CD8-positive, alpha-beta memory T cell (primary cell): ENCODE measurements around the gene PROM1. TPM values are rescaled to one million over a fixed set of nuclear protein-coding genes. Genes with fewer than 3 reads are reported as not detected.

Experiments used
- CTCF ChIA-PET: fragments of 350-600 bp; sonication (Branson Sonifier 250); formaldehyde crosslinking; loops from one replicate; lab custom pipeline; 2021; ENCODE audit warnings: antibody characterized with exemption; lab: Charles Lee
- POLR2A ChIA-PET: fragments of 350-600 bp; sonication (Branson Sonifier 250); formaldehyde crosslinking; loops from one replicate; lab custom pipeline; 2021; ENCODE audit warnings: antibody characterized with exemption; lab: Charles Lee
- DNase-seq, 5 donors: peaks; one replicate each; pipeline versions ENCODE4 v3.0.0 to v3.0.0-alpha.2; 2020 to 2022; ENCODE audit warnings: mixed read lengths in 1 of 5
- H3K27ac ChIP-seq: one replicate; pipeline ENCODE4 v1.7.0; 2013; ENCODE audit warnings: low read depth, mild to moderate bottlenecking, low read length, moderate library complexity
- H3K27me3 ChIP-seq: 2 replicates; pipeline ENCODE4 v1.7.0; 2013; ENCODE audit warnings: low read length, mild to moderate bottlenecking; ENCODE audit not compliant: insufficient read depth, poor library complexity, severe bottlenecking
- H3K36me3 ChIP-seq: 2 replicates; pipeline ENCODE4 v1.7.0; 2013; ENCODE audit warnings: mild to moderate bottlenecking, low read length, moderate library complexity; ENCODE audit not compliant: insufficient read depth
- H3K4me1 ChIP-seq: 2 replicates; pipeline ENCODE4 v1.7.0; 2013; ENCODE audit warnings: mild to moderate bottlenecking, low read length, moderate library complexity; ENCODE audit not compliant: insufficient read depth
- H3K4me3 ChIP-seq: 2 replicates; pipeline ENCODE4 v1.7.0; 2013; ENCODE audit warnings: mild to moderate bottlenecking, low read length
- H3K9me3 ChIP-seq: 2 replicates; pipeline ENCODE4 v1.7.0; 2013; ENCODE audit warnings: mild to moderate bottlenecking, low read length
- H3K27ac Mint-ChIP-seq, 8 donors: one replicate each; pipeline ENCODE4 v1.8.0; 2020 to 2021; ENCODE audit warnings: mixed read lengths in 8 of 8, mild to moderate bottlenecking in 6 of 8, inconsistent platforms in 3 of 8, moderate library complexity in 3 of 8
- H3K27me3 Mint-ChIP-seq, 2 donors: one replicate each; pipeline ENCODE4 v1.8.0; 2020 to 2021; ENCODE audit warnings: mixed read lengths in 2 of 2, mild to moderate bottlenecking in 1 of 2, moderate library complexity in 1 of 2
- H3K36me3 Mint-ChIP-seq, 3 donors: one replicate each; pipeline ENCODE4 v1.8.0; 2020 to 2021; ENCODE audit warnings: mixed read lengths in 3 of 3, inconsistent platforms in 1 of 3, mild to moderate bottlenecking in 1 of 3
- H3K4me1 Mint-ChIP-seq, 3 donors: one replicate each; pipeline ENCODE4 v1.8.0; 2020 to 2021; ENCODE audit warnings: mixed read lengths in 3 of 3, inconsistent platforms in 1 of 3, mild to moderate bottlenecking in 1 of 3
- H3K4me3 Mint-ChIP-seq, 7 donors: one replicate each; pipeline ENCODE4 v1.8.0; 2020 to 2021; ENCODE audit warnings: mixed read lengths in 7 of 7, mild to moderate bottlenecking in 6 of 7, moderate library complexity in 4 of 7, inconsistent platforms in 2 of 7
- H3K9me3 Mint-ChIP-seq, 5 donors: one replicate each; pipeline ENCODE4 v1.8.0; 2020 to 2022; ENCODE audit warnings: mixed read lengths in 5 of 5, mild to moderate bottlenecking in 3 of 5, moderate library complexity in 2 of 5, inconsistent platforms in 1 of 5
- polyA plus RNA-seq: library from polyadenylated mRNA; unstranded; fragments of 300-500 nt; fragmentation: Illumina TruSeq; gene quantifications from one replicate; pipeline ENCODE4 v1.2.3, GENCODE V29; 2021
- total RNA-seq, 2 experiments: library from RNA; stranded (reverse); gene quantifications; one replicate each; pipeline ENCODE4 v1.2.3, GENCODE V29; 2021

PROM1 gene
- total and polyA plus RNA-seq, 3 experiments from 2014 or later = 0.72 TPM; not detected in 2

DNA sequence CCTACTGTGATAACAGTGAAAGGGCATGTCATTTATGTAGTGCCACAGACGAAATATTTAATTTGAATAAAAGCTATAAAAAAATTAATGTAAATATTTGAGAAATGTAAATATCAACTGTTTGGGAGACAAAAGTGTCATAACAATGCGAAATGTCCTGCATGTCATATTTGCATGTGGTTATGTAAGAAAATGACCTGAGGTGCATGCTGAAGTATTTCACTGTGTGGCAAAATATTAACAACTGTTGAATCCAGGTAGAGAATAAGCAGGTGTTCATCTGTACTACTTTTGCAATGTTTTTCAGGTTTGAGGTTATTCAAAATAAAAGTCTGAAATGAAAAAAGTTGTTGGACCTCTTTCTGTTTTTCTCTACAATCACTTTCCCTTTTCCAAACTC lies 30.9 kb downstream of the PROM1 start:
- Mint-ChIP-seq H3K36me3 (no peaks in the 10 kb centered on the region), H3K9me3 (no peaks in the 10 kb centered on the region)
- POLR2A ChIA-PET = no interaction called here

DNA sequence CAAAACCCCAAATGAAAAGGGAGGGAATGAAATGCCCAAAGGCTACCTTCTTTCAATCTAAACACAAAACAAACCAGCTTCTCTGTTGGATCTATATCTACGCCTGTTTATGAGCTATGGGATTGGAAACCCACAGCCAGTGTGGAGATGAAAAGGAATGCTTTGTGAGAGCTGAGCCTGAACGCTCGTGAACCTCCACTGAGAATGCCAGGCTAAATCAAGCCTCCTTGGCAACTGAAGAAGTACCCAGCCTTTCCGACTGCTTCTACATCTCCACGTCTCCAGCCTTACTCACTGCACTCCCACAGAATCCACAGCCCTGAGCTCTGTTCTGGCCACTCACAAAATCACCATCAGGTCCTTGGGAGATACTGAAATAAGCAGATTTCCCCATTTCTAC lies 31.8 kb downstream of the PROM1 start:
- H3K27ac Mint-ChIP-seq = no peak overlapping the region
- Histone ChIP-seq H3K4me3 (no peak overlapping the region), H3K9me3 (no peaks in the 10 kb centered on the region), H3K36me3 (no peaks in the 10 kb centered on the region), H3K27me3 (peaks cover 6% of the 10 kb centered on the region), H3K27ac (no peak overlapping the region), H3K4me1 (no peaks in the 10 kb centered on the region)
- no peak overlapping the region for H3K4me3 Mint-ChIP-seq
- no peaks in the 10 kb centered on the region for H3K9me3 Mint-ChIP-seq
- POLR2A ChIA-PET = no interaction called here
- no peaks in the 10 kb centered on the region for H3K4me1 Mint-ChIP-seq
- CTCF ChIA-PET = no interaction called here
- H3K36me3 Mint-ChIP-seq = no peaks in the 10 kb centered on the region
- H3K27me3 Mint-ChIP-seq = peaks cover 11 to 49% of the 10 kb centered on the region in 2 donors
- DNase-seq = no peak

More for the DNA sequence above, 30.9 kb downstream of the PROM1 start:
- H3K27me3 Mint-ChIP-seq = peaks cover 11 to 52% of the 10 kb centered on the region in 2 donors
- Histone ChIP-seq H3K4me3 (no peak overlapping the region), H3K36me3 (no peaks in the 10 kb centered on the region), H3K9me3 (no peaks in the 10 kb centered on the region), H3K4me1 (no peaks in the 10 kb centered on the region), H3K27me3 (peaks cover 6% of the 10 kb centered on the region), H3K27ac (no peak overlapping the region)
- no peak for DNase-seq
- no peaks in the 10 kb centered on the region for H3K4me1 Mint-ChIP-seq
- no peak overlapping the region for H3K27ac Mint-ChIP-seq
- H3K4me3 Mint-ChIP-seq = no peak overlapping the region
- CTCF ChIA-PET = no interaction called here

DNA sequence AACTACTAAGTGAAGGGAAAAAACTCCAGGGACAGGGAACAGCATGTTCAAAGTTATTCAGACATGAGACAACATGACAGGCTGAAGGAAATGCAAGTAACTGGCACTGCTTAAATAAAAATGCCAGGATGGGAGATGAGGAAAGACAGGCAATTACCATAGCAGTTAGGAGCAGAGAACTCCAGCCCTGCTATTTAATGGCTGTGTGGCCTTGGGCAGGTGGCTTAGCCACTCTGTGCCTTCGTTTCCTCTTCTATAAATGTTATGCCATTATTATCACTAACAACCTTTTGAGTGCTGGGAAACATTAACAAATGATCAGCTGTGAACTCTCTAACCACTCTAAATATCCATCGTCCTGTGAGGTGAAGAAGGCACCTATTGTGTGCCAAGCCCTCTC lies 32.7 kb downstream of the PROM1 start:
- H3K27ac ChIP-seq = no peak overlapping the region
- Mint-ChIP-seq H3K9me3 (no peaks in the 10 kb centered on the region), H3K4me3 (no peak overlapping the region), H3K36me3 (no peaks in the 10 kb centered on the region), H3K27me3 (peaks cover 7 to 41% of the 10 kb centered on the region in 2 donors), H3K27ac (no peak overlapping the region), H3K4me1 (no peaks in the 10 kb centered on the region)
- ChIA-PET POLR2A (no interaction called here), CTCF (no interaction called here)
- H3K9me3 ChIP-seq = no peaks in the 10 kb centered on the region
- H3K36me3 ChIP-seq = no peaks in the 10 kb centered on the region
- H3K4me1 ChIP-seq = no peaks in the 10 kb centered on the region
- H3K4me3 ChIP-seq = no peak overlapping the region
- no peak for DNase-seq
- H3K27me3 ChIP-seq = peaks cover 6% of the 10 kb centered on the region

DNA sequence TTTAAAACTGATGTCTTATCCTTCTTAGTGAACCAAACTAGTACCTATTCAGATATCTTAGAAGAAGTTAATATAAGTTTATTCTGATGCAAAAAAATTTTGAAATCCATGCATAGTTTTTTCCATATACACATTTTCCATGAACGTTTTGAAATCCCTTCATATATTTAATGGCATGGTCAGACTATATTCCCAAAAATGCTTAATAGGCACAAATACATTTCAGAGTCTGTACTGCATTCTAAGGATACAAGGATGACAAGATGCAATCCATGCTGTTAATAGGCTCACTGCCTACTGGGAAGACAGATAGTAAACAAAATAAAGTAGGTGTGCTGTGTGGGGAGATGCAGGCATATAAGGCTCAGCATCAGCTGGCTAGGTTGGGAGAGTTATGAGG lies 33.2 kb downstream of the PROM1 start:
- peaks cover 7 to 36% of the 10 kb centered on the region in 2 donors for H3K27me3 Mint-ChIP-seq
- no peaks in the 10 kb centered on the region for H3K36me3 Mint-ChIP-seq
- H3K27ac Mint-ChIP-seq = no peak overlapping the region
- ChIA-PET POLR2A (no interaction called here), CTCF (no interaction called here)
- Histone ChIP-seq H3K4me1 (no peaks in the 10 kb centered on the region), H3K27me3 (peaks cover 6% of the 10 kb centered on the region), H3K27ac (no peak overlapping the region), H3K9me3 (no peaks in the 10 kb centered on the region), H3K4me3 (no peak overlapping the region), H3K36me3 (no peaks in the 10 kb centered on the region)
- no peaks in the 10 kb centered on the region for H3K9me3 Mint-ChIP-seq
- DNase-seq = no peak
- H3K4me1 Mint-ChIP-seq = no peaks in the 10 kb centered on the region
- no peak overlapping the region for H3K4me3 Mint-ChIP-seq

DNA sequence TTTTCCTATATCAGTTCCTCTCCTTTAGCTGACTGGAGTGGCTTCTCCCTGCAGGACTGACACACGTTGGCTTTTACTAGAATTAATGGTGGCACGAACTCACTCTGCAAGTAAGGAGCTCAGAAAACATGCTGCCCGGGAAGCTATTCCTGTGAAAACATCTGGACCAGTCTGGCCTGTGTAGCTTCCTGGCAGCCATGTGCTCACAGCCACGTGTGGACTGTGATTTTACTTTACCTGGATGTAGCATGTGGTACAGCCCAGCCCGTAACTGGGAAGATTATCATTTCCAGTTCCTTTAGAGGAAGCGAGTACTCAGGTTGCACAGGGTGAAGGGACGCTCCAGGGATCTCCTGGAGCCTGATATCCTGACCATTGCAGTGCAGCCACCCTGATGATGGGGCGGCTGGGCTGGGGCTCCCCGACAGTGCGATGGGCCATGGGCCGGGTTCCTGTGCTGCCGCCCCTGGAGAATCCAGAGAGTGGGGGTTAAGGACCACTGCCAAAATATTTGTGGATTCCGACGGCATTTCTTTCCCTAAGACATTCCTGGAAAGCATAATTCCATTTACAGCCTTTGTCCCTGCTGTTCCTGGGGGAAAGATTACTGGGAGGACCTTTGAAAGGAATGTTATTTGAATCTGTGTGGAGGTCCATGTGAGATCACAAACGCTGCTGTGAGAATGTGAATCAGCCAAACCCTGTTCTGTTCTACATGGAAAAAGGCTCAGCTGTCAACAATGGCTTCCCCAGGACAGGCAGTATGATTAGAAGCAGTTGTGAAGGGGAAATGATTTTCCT lies 35.0 kb downstream of the PROM1 start:
- Mint-ChIP-seq H3K9me3 (no peaks in the 10 kb centered on the region), H3K4me3 (no peak overlapping the region), H3K27me3 (peaks cover 7 to 19% of the 10 kb centered on the region in 2 donors), H3K27ac (peak overlapping the region in 1 of 8 donors; percentile 44), H3K4me1 (no peaks in the 10 kb centered on the region), H3K36me3 (no peaks in the 10 kb centered on the region)
- CTCF ChIA-PET = no interaction called here
- H3K36me3 ChIP-seq = no peaks in the 10 kb centered on the region
- no peaks in the 10 kb centered on the region for H3K9me3 ChIP-seq
- DNase-seq = no peak
- no peak overlapping the region for H3K27ac ChIP-seq
- no peaks in the 10 kb centered on the region for H3K4me1 ChIP-seq
- H3K4me3 ChIP-seq = no peak overlapping the region
- POLR2A ChIA-PET = no interaction called here
- H3K27me3 ChIP-seq = no peaks in the 10 kb centered on the region

DNA sequence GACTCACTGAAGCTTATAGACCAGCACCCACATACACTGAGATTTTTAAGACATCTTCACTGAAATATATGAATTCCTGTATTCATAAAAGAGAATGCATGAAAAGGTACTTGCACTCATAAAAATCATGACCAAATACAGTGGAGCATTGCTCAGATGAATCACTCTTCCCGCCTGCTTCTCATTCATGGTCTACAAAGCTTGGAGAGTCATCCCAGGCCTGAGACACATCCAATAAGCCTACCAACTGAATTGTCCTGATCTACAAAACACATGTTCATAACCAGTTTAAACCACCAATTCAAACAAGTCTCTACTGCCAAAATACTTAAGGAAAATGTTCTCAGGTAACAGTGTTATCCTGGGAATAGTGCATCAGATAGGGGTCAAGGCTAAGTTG lies 38.1 kb downstream of the PROM1 start:
- ChIA-PET POLR2A (no interaction called here), CTCF (no interaction called here)
- Histone ChIP-seq H3K4me3 (no peak overlapping the region), H3K4me1 (no peaks in the 10 kb centered on the region), H3K36me3 (no peaks in the 10 kb centered on the region), H3K9me3 (no peaks in the 10 kb centered on the region), H3K27ac (no peak overlapping the region), H3K27me3 (no peaks in the 10 kb centered on the region)
- Mint-ChIP-seq H3K4me3 (no peak overlapping the region), H3K36me3 (no peaks in the 10 kb centered on the region), H3K27me3 (peaks cover 2 to 3% of the 10 kb centered on the region in 2 donors), H3K27ac (no peak overlapping the region), H3K4me1 (no peaks in the 10 kb centered on the region), H3K9me3 (no peaks in the 10 kb centered on the region)
- DNase-seq = no peak

DNA sequence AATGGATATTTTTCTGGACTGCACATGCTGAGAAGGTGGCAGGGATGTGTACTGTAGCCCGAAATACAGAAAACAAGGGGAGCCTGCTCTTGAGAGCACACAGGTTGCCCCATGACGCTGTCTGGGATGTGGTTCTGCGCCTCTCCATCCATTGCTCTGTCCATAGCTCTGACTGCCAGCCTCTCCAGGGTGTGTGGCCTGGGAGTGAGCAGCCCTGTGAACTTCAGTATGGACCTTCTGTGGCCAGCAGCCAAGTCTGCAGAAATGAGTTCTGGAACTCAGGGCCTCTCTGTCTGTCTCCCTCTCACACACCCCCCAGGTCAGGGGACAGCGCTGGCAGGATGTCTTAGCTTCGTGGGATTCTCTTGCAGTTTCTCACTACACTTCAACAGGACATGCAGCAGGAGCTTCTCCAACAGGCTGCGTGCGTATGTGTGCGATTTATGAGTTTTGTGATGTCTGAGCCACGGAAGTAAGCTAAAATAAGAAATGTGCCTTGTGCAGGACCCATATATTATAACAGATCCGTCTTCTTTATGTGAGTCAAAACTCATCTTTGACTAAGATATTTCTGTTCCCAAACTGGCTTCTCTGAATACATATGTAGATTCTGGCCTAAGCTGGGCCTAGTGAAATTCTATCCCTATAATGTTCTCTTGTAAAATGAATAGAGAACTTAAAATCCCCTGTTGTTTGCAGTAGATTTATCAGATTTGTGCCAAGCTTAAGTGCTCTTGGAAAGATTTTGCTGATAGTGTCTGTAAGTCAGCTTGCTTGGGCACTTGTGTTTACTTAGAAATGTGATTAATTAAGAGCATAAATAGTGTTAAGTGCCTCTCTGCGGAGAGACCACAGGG lies 40.0 kb downstream of the PROM1 start:
- H3K4me3 Mint-ChIP-seq = no peak overlapping the region
- peaks cover 2 to 3% of the 10 kb centered on the region in 2 donors for H3K27me3 Mint-ChIP-seq
- H3K27ac Mint-ChIP-seq = no peak overlapping the region
- no peak for DNase-seq
- Histone ChIP-seq H3K4me1 (no peaks in the 10 kb centered on the region), H3K27me3 (no peaks in the 10 kb centered on the region), H3K4me3 (no peak overlapping the region), H3K36me3 (no peaks in the 10 kb centered on the region), H3K9me3 (no peaks in the 10 kb centered on the region), H3K27ac (no peak overlapping the region)
- H3K9me3 Mint-ChIP-seq = no peaks in the 10 kb centered on the region
- CTCF ChIA-PET = no interaction called here
- no peaks in the 10 kb centered on the region for H3K4me1 Mint-ChIP-seq
- POLR2A ChIA-PET = no interaction called here
- no peaks in the 10 kb centered on the region for H3K36me3 Mint-ChIP-seq

DNA sequence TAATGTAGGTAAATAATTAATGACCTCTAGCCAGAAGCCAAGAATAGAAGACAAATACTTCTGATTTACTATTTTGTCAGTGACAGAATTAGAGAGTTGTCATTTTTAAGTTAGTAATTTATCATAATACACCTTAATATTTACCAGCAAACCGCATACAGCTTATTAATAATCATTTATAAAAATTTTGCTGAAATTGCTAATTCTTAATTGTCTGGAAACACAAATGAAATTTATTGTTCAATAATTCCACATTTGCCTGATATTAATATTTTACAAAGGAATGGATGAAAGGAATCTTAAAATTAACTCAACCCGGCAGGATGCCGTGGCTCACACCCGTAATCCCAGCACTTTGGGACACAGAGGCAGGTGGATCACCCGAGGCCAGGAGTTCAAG lies 44.7 kb downstream of the PROM1 start:
- CTCF ChIA-PET = no interaction called here
- DNase-seq = no peak

More for the DNA sequence above, 44.7 kb downstream of the PROM1 start:
- Mint-ChIP-seq H3K27ac (no peak overlapping the region), H3K27me3 (peaks cover 2 to 12% of the 10 kb centered on the region in 2 donors), H3K4me3 (no peak overlapping the region), H3K9me3 (no peaks in the 10 kb centered on the region), H3K4me1 (no peaks in the 10 kb centered on the region), H3K36me3 (no peaks in the 10 kb centered on the region)
- Histone ChIP-seq H3K9me3 (no peaks in the 10 kb centered on the region), H3K27ac (no peak overlapping the region), H3K36me3 (no peaks in the 10 kb centered on the region), H3K27me3 (no peaks in the 10 kb centered on the region), H3K4me1 (no peaks in the 10 kb centered on the region), H3K4me3 (no peak overlapping the region)
- POLR2A ChIA-PET = no interaction called here
